Osteoblast (primary cell): Measurements from ENCODE around the gene ACAP3. TPM values are rescaled to one million over a fixed set of nuclear protein-coding genes. Genes with fewer than 3 reads are reported as not detected.

Experiments used
- DNase-seq: peaks from one replicate; pipeline ENCODE4 v3.0.0; 2011; ENCODE audit warnings: low spot score, mixed read lengths; ENCODE audit not compliant: insufficient read length; ENCODE audit errors: missing footprints
- H2AFZ ChIP-seq: 2 replicates; pipeline ENCODE4 v1.6.0; 2011; ENCODE audit warnings: mild to moderate bottlenecking, low read length
- H3K27ac ChIP-seq: 2 replicates; pipeline ENCODE4 v1.5.1; 2011; ENCODE audit warnings: mild to moderate bottlenecking, low read depth, low read length, moderate library complexity
- H3K27me3 ChIP-seq: 2 replicates; pipeline ENCODE4 v1.6.0; 2012; ENCODE audit warnings: mild to moderate bottlenecking, control low read depth, inconsistent platforms, low read length, moderate library complexity; ENCODE audit not compliant: insufficient read depth
- H3K36me3 ChIP-seq: 2 replicates; pipeline ENCODE4 v1.5.1; 2011; ENCODE audit warnings: mild to moderate bottlenecking, low read length, control low read depth, moderate library complexity; ENCODE audit not compliant: insufficient read depth
- H3K4me1 ChIP-seq: 2 replicates; pipeline ENCODE4 v1.5.1; 2011; ENCODE audit warnings: mild to moderate bottlenecking, low read length, control low read depth, moderate library complexity; ENCODE audit not compliant: insufficient read depth
- H3K4me2 ChIP-seq: 2 replicates; pipeline ENCODE4 v1.6.0; 2011; ENCODE audit warnings: mild to moderate bottlenecking, low read length; ENCODE audit not compliant: insufficient read depth
- H3K4me3 ChIP-seq: fragments of 200-600 bp; sonication (generic); 3 replicates; pipeline ENCODE4 v1.5.1; 2012; ENCODE audit warnings: mild to moderate bottlenecking, low read length, inconsistent platforms; ENCODE audit not compliant: insufficient read depth
- H3K79me2 ChIP-seq: 2 replicates; pipeline ENCODE4 v1.6.0; 2012; ENCODE audit warnings: mild to moderate bottlenecking, low read length, control low read depth, inconsistent platforms; ENCODE audit not compliant: insufficient read depth
- H3K9me3 ChIP-seq: 2 replicates; pipeline ENCODE4 v1.5.1; 2011; ENCODE audit warnings: low read depth, low read length, control low read depth
- H4K20me1 ChIP-seq: 2 replicates; pipeline ENCODE4 v1.6.0; 2012; ENCODE audit warnings: mild to moderate bottlenecking, low read length, control low read depth; ENCODE audit not compliant: insufficient read depth
- total RNA-seq: library from RNA; depleted of rRNA; stranded (reverse); fragments of >200 nt; gene quantifications from 2 replicates; pipeline ENCODE4 v1.2.3, GENCODE V29; 2012
- TF ChIP-seq, protein P1 (sequence below): IDR thresholded peaks from 2 replicates; pipeline ENCODE4 v1.5.1; 2011; ENCODE audit warnings: mild to moderate bottlenecking, low read depth, low read length, moderate library complexity; ENCODE audit errors: extremely low read depth

ACAP3 gene
- total RNA-seq, 1 donor, result 46.7 TPM

- peak overlapping the region; percentile 56 for H3K27ac ChIP-seq
- peak overlapping the region; percentile 92 for H3K4me2 ChIP-seq
- peak overlapping the region; percentile 43 for H3K4me3 ChIP-seq
- H3K79me2 ChIP-seq, result peaks cover 74% of the 10 kb centered on the region
- H4K20me1 ChIP-seq, result peaks cover 57% of the 10 kb centered on the region
- peaks cover 5% of the 10 kb centered on the region for H3K36me3 ChIP-seq
- H2AFZ ChIP-seq, result no peak overlapping the region
- DNase-seq, result peak; percentile 89
- H3K4me1 ChIP-seq, result peaks cover 35% of the 10 kb centered on the region
- H3K27me3 ChIP-seq, result no peaks in the 10 kb centered on the region
- no peaks in the 10 kb centered on the region for H3K9me3 ChIP-seq
- TF ChIP-seq, protein P1, sequence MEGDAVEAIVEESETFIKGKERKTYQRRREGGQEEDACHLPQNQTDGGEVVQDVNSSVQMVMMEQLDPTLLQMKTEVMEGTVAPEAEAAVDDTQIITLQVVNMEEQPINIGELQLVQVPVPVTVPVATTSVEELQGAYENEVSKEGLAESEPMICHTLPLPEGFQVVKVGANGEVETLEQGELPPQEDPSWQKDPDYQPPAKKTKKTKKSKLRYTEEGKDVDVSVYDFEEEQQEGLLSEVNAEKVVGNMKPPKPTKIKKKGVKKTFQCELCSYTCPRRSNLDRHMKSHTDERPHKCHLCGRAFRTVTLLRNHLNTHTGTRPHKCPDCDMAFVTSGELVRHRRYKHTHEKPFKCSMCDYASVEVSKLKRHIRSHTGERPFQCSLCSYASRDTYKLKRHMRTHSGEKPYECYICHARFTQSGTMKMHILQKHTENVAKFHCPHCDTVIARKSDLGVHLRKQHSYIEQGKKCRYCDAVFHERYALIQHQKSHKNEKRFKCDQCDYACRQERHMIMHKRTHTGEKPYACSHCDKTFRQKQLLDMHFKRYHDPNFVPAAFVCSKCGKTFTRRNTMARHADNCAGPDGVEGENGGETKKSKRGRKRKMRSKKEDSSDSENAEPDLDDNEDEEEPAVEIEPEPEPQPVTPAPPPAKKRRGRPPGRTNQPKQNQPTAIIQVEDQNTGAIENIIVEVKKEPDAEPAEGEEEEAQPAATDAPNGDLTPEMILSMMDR, result no peak
These were observed 38.8 kb upstream of the ACAP3 start for GRCh38 chr1:1346501-1346890.

DNA sequence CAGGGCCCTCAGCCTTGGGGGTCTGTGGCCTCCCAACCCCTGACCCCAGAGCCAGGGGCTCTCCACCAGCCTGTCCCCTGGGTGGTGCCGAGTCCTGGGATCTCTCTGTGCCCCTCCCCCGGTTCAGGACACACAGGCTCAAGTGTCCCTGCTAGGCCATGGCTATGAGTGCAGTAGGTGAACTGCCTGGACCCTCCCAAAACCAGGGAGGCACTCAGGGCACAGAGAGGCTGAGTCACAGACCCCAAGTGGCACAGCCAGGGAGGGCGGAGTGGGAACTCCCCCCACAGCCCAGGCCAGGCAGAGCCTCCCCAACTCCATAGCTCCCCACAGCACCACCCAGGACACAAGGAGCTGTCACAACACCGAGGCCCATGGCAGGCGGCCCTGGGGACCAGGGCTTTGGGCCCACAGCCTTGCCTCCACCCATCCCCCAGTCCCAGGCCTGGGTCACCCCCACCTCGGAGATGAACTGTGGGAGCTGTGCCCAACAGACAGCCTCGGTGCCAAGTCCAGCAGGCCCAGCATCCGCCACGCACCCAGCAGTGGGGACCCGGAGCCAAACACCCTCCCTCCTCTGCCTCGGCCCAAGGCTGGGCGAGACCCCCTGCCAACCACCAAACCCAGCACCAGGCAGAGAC is 38.2 kb upstream of the ACAP3 start:
- H2AFZ ChIP-seq, result no peak overlapping the region
- H3K9me3 ChIP-seq, result no peaks in the 10 kb centered on the region
- peak overlapping the region; percentile 56 for H3K27ac ChIP-seq
- peaks cover 79% of the 10 kb centered on the region for H3K79me2 ChIP-seq
- peaks cover 11% of the 10 kb centered on the region for H3K36me3 ChIP-seq
- peak; percentile 95 for DNase-seq
- peaks cover 61% of the 10 kb centered on the region for H4K20me1 ChIP-seq
- peak overlapping the region; percentile 92 for H3K4me2 ChIP-seq
- TF ChIP-seq, protein P1, result no peak
- peak overlapping the region; percentile 43 for H3K4me3 ChIP-seq
- H3K4me1 ChIP-seq, result peaks cover 35% of the 10 kb centered on the region
- H3K27me3 ChIP-seq, result no peaks in the 10 kb centered on the region

DNA sequence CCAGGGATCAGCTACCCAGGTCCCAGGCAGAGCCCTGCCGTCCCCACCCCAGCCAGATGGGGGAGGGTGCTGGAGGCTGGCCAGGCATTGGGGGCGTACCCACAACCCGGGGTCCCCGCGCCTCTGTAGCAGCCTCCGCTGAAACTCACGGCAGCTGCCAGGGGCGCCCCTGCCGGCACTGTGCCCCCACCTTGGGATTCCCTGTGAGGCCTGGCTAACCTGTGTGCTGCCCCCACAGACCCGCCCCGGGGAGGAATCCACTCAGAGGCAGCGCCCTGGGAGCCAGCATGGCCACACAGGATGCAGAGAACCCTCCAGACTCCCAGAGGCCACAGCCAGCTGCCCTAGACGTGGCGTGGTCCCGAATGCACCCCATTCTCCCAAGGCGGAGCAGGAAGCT is 37.7 kb upstream of the ACAP3 start:
- H3K4me3 ChIP-seq, result peak overlapping the region; percentile 43
- H3K4me2 ChIP-seq, result peak overlapping the region; percentile 92
- TF ChIP-seq, protein P1, result no peak
- H3K4me1 ChIP-seq, result peaks cover 35% of the 10 kb centered on the region
- peaks cover 85% of the 10 kb centered on the region for H3K79me2 ChIP-seq
- peaks cover 67% of the 10 kb centered on the region for H4K20me1 ChIP-seq
- peak; percentile 95 for DNase-seq
- no peak overlapping the region for H2AFZ ChIP-seq
- no peaks in the 10 kb centered on the region for H3K9me3 ChIP-seq
- H3K27me3 ChIP-seq, result no peaks in the 10 kb centered on the region
- peaks cover 17% of the 10 kb centered on the region for H3K36me3 ChIP-seq
- H3K27ac ChIP-seq, result peak overlapping the region; percentile 56

- H3K79me2 ChIP-seq, result peaks cover 87% of the 10 kb centered on the region
- peak overlapping the region; percentile 56 for H3K27ac ChIP-seq
- H3K36me3 ChIP-seq, result peaks cover 21% of the 10 kb centered on the region
- no peak overlapping the region for H2AFZ ChIP-seq
- no peaks in the 10 kb centered on the region for H3K27me3 ChIP-seq
- H4K20me1 ChIP-seq, result peaks cover 69% of the 10 kb centered on the region
- TF ChIP-seq, protein P1, result peak; percentile 51
- H3K4me2 ChIP-seq, result peak overlapping the region; percentile 92
- H3K4me1 ChIP-seq, result peaks cover 35% of the 10 kb centered on the region
- DNase-seq, result peak; percentile 99
- no peaks in the 10 kb centered on the region for H3K9me3 ChIP-seq
- H3K4me3 ChIP-seq, result peak overlapping the region; percentile 29
These were observed 37.1 kb upstream of the ACAP3 start for GRCh38 chr1:1344655-1345361.
